ENCODE measurements around the gene HOGA1.
"Not testable (repeated sequence)": the region's sequence is repeated elsewhere in the genome, so short reads cannot be mapped to it uniquely, and the experiment has no call there.

HOGA1 gene

DNA sequence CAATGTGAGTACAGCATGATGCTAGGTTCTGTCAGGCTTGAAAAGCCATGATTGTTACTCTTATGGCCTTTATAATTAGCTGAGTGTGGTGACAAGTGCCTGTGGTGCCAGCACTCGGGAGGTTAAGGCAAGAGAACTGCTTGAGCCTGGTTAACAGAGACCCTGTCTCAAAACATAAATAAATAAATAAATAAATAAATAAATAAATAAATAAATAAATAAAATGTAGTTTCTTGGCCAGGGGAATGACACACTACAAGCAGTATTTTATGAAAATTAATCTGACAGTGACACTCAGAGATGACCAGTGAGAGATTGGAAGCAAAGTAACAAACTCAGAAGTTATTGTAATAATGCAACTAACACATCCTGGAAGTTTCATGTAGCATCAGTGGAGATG lies 51.4 kb downstream of the HOGA1 start:
- no peak overlapping the region for H3K27ac Mint-ChIP-seq
- no peak overlapping the region for H3K4me3 Mint-ChIP-seq
- H3K4me1 Mint-ChIP-seq, result peaks cover 21% of the 10 kb centered on the region
- H3K9me3 Mint-ChIP-seq, result no peaks in the 10 kb centered on the region
- no peaks in the 10 kb centered on the region for H3K36me3 Mint-ChIP-seq (ENCODE audit: low read depth)
- DNase-seq, result no peak
- TF ChIP-seq, protein P1, sequence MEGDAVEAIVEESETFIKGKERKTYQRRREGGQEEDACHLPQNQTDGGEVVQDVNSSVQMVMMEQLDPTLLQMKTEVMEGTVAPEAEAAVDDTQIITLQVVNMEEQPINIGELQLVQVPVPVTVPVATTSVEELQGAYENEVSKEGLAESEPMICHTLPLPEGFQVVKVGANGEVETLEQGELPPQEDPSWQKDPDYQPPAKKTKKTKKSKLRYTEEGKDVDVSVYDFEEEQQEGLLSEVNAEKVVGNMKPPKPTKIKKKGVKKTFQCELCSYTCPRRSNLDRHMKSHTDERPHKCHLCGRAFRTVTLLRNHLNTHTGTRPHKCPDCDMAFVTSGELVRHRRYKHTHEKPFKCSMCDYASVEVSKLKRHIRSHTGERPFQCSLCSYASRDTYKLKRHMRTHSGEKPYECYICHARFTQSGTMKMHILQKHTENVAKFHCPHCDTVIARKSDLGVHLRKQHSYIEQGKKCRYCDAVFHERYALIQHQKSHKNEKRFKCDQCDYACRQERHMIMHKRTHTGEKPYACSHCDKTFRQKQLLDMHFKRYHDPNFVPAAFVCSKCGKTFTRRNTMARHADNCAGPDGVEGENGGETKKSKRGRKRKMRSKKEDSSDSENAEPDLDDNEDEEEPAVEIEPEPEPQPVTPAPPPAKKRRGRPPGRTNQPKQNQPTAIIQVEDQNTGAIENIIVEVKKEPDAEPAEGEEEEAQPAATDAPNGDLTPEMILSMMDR (IDR thresholded peaks at IDR 0.05), result no peak
- peaks cover 13% of the 10 kb centered on the region for H3K27me3 Mint-ChIP-seq (ENCODE audit: low read depth, poor library complexity)

DNA sequence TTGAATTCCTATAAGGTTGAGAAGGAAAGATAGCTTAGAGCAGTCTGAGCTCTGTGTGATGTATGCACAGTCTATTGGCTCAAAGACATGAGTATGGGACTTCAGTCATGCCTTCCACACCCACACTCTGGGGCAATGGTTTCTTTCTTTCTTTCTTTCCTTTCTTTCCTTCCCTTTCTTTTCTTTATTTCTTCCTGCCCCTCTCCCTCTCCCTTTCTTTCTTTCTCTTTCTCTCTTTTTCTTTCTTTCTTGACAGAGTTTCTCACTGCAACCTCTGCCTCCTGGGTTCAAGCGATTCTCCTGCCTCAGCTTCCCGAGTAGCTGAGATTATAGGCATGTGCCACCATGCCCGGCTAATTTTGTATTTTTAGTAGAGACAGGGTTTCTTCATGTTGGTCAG lies 54.9 kb downstream of the HOGA1 start:
- H3K9me3 Mint-ChIP-seq; H3K4me3 Mint-ChIP-seq; DNase-seq; H3K36me3 Mint-ChIP-seq (ENCODE audit: low read depth); H3K27ac Mint-ChIP-seq: not testable (repeated sequence)
- H3K27me3 Mint-ChIP-seq (ENCODE audit: low read depth, poor library complexity), result peaks cover 13% of the 10 kb centered on the region
- H3K4me1 Mint-ChIP-seq, result peaks cover 28% of the 10 kb centered on the region

DNA sequence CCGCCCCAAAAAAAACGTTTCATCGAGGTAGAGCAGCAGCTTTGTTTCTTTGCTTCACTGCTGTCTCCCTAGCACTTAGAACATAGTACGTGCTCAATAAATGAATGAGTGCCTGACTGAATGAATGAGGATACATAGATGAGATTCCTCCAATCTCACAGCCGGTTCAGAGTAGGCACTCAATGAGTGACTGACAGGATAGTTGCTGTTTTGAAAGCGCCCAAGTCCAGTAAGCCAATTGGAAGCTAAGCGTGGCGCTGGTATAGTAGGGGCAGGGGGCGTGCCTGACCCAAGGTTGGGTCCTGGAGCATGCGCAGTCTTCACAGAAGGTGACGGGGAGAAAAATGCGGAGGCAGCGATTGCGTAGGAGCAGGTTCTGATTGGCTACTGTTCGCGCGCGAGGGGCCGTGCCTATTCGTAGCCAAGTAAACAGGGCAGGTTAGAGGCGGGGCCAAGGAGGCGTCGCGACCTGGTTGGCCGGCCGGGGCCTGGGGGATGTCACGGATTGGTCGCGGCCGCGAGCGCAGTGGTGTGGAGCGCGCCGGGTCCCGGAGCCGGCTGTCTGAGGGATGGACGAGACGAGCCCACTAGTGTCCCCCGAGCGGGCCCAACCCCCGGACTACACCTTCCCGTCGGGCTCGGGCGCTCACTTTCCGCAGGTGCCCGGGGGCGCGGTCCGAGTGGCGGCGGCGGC lies 56.1 kb downstream of the HOGA1 start, which contains the start of gene PI4K2A:
Gene PI4K2A, plus strand, starts transcription at position 498 of the 694 bp plus-strand sequence. Its CDS starts 72 bp downstream, at position 570.
- Mint-ChIP-seq H3K27ac (peak within 1 kb of the TSS; percentile 88), H3K4me3 (peak within 1 kb of the TSS; percentile 99), H3K27me3 (ENCODE audit: low read depth, poor library complexity) (peaks cover 9% of the 10 kb centered on the region), H3K4me1 (peaks cover 28% of the 10 kb centered on the region), H3K9me3 (no peaks in the 10 kb centered on the region), H3K36me3 (ENCODE audit: low read depth) (peaks cover 19% of the 10 kb centered on the region)
- peak; percentile 99 for DNase-seq
- TF ChIP-seq, protein P1 (IDR thresholded peaks at IDR 0.05), result no peak

DNA sequence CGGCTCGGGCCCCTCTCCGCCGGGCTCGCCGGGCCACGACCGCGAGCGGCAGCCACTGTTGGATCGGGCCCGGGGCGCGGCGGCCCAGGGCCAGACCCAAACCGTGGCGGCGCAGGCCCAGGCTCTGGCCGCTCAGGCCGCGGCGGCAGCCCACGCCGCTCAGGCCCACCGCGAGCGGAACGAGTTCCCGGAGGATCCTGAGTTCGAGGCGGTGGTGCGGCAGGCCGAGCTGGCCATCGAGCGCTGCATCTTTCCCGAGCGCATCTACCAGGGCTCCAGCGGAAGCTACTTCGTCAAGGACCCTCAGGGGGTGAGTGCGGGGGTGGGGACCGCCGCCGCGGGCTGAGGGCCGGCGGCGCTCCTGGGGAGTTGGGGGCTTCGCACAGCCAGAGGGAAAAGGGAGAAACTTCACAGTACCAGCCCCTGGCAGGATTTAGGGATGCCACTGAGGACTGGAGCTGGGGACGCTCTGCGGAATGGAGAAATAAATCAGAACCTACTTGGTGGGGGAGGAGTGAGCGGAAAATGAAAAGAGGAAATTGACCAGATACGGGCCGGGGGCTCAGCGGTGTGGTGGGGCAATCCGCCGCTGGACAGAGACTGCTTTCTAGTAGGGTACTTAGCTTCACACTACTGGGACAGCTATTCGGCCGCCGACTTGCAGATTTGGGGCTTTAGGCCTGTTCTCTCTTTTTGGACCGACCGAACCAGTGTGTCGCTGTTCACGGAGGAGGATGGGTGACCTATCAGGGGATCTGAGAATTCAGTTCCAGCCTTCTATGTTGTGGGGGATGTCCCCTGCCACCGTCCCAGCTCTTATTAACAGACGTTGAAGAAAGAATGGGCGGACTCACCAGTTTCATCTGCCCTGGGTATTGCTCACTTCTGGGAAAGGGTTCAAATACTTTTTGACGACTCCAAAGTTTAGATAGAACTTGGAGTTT lies 57.0 kb downstream of the HOGA1 start:
- H3K9me3 Mint-ChIP-seq, result no peaks in the 10 kb centered on the region
- H3K27me3 Mint-ChIP-seq (ENCODE audit: low read depth, poor library complexity), result peaks cover 7% of the 10 kb centered on the region
- H3K4me1 Mint-ChIP-seq, result peaks cover 28% of the 10 kb centered on the region
- peak overlapping the region; percentile 99 for H3K4me3 Mint-ChIP-seq
- TF ChIP-seq, protein P1 (IDR thresholded peaks at IDR 0.05), result no peak
- peaks cover 25% of the 10 kb centered on the region for H3K36me3 Mint-ChIP-seq (ENCODE audit: low read depth)
- peak; percentile 60 for DNase-seq
- H3K27ac Mint-ChIP-seq, result peak overlapping the region; percentile 88

DNA sequence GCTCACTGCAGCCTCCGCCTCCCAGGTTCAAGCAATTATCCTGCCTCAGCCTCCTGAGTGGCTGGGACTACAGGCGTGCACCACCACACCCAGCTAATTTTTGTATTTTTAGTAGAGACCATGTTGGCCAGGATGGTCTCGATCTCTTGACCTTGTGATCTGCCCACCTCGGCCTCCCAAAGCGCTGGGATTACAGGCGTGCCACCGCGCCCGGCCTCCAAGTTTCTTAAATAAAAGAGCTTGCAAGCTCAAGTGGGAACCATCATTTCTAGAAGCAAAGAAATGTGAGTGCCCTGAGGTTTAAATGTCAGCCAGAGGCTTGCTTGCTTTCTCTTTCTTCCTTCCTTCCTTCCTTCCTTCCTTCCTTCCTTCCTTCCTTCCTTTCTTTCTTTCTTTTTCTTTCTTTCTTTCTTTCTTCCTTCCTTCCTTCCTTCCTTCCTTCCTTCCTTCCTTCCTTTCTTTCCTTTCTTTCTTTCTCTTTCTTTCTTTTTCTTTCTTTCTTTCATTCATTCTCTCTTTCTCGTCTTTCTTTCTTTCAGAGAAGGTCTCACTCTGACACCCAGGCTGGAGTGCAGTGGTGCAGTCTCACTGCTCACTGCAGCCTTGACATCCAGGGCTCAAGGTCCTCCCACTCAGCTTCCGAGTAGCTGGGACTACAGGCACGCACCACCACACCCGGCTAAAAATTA lies 58.4 kb downstream of the HOGA1 start:
- DNase-seq; H3K9me3 Mint-ChIP-seq; H3K27me3 Mint-ChIP-seq (ENCODE audit: low read depth, poor library complexity): not testable (repeated sequence)
- H3K27ac Mint-ChIP-seq, result peak overlapping the region; percentile 49
- H3K4me1 Mint-ChIP-seq, result peaks cover 28% of the 10 kb centered on the region
- peak overlapping the region; percentile 99 for H3K4me3 Mint-ChIP-seq
- peaks cover 29% of the 10 kb centered on the region for H3K36me3 Mint-ChIP-seq (ENCODE audit: low read depth)

DNA sequence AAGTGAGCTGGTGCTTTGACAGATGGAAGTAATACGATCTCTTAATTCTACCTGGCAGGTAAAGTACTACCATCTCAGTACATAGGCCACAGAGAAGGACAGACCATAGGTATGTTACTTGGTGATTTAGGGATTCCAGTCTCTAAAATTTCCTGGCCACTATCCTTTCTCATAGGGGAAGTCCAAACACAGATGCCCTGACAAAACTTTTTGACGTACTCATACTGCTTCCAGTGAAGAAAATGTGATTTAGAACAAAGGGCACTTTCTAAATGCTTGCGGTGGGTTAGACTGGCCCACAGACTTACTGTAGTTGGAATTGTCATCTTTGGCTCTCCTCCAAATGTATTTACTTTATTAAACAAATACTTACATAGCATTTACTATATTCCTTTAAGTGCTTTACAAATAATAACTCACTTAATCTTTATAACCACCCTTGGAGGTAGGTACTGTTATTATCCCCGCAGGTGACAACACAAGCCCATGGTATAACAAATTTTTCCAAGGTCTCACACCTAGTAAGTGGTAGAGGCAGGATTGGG lies 59.3 kb downstream of the HOGA1 start:
- H3K4me1 Mint-ChIP-seq, result peaks cover 30% of the 10 kb centered on the region
- no peak for DNase-seq
- H3K27me3 Mint-ChIP-seq (ENCODE audit: low read depth, poor library complexity), result peaks cover 4% of the 10 kb centered on the region
- peaks cover 29% of the 10 kb centered on the region for H3K36me3 Mint-ChIP-seq (ENCODE audit: low read depth)
- H3K27ac Mint-ChIP-seq, result peak overlapping the region; percentile 66
- H3K9me3 Mint-ChIP-seq, result no peaks in the 10 kb centered on the region
- TF ChIP-seq, protein P1 (IDR thresholded peaks at IDR 0.05), result no peak
- H3K4me3 Mint-ChIP-seq, result peak overlapping the region; percentile 99

Measured in nephron progenitor cell (in vitro differentiated cells).